Chondrocyte (in vitro differentiated cells): Measurements from ENCODE around the gene KISS1R. TPM values are rescaled to one million over a fixed set of nuclear protein-coding genes. Genes with fewer than 3 reads are reported as not detected.

Experiments
- DNase-seq: peaks from one replicate; pipeline ENCODE4 v3.0.0; 2021; ENCODE audit warnings: mixed read lengths, low spot score
- H3K27ac Mint-ChIP-seq: one replicate; pipeline ENCODE4 v1.8.0; 2021; ENCODE audit warnings: mild to moderate bottlenecking, moderate library complexity, mixed read lengths; ENCODE audit not compliant: unreplicated experiment
- H3K27me3 Mint-ChIP-seq: 2 replicates; pipeline ENCODE4 v1.8.0; 2021; ENCODE audit warnings: low read depth, mixed read lengths
- H3K36me3 Mint-ChIP-seq: 2 replicates; pipeline ENCODE4 v1.8.0; 2021; ENCODE audit warnings: low read depth, mixed read lengths
- H3K4me1 Mint-ChIP-seq: 2 replicates; pipeline ENCODE4 v1.8.0; 2021; ENCODE audit warnings: low read depth, mild to moderate bottlenecking, mixed read lengths
- H3K4me3 Mint-ChIP-seq: one replicate; pipeline ENCODE4 v1.8.0; 2021; ENCODE audit warnings: mild to moderate bottlenecking, moderate library complexity, mixed read lengths; ENCODE audit not compliant: unreplicated experiment
- H3K9me3 Mint-ChIP-seq: 2 replicates; pipeline ENCODE4 v1.8.0; 2021; ENCODE audit warnings: low read depth, mixed read lengths
- total RNA-seq: library from RNA; stranded (reverse); gene quantifications from 3 replicates; pipeline ENCODE4 v1.2.1, GENCODE V29; 2021
- TF ChIP-seq, protein P1 (sequence below): fragments of 200-600 bp; sonication (generic); IDR thresholded peaks from 2 replicates; pipeline ENCODE4 v1.5.0; 2021; ENCODE audit warnings: antibody characterized with exemption, mild to moderate bottlenecking, moderate library complexity

KISS1R gene
- total RNA-seq, 1 donor from 2014 or later: 0.17 TPM

DNA sequence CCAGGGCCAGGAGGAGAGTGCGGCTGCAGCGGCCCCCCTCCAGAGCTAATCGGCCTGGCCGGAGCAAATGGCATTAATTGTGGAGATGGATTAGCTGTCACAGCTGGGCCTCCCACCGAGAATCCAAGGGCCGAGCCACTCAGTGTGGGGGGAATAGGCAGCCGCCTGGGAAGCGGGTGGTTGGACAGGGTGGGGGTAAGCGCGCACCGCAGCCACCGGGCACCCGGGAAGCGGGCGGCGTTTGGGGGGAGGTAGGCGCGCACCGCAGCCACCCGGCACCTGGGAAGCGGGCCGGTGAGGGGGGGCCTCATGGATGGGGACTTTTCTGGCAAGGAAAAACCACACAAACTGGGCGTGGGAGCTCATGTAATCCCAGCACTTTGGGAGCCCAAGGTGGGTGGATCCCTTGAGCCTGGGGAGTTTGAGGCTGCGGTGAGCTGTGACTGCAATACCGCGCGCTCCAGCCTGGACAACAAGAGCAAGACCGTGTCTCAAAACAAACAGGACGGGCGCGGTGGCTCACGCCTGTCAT lies 13.8 kb upstream of the KISS1R start:
- Mint-ChIP-seq H3K27ac (no peak overlapping the region), H3K9me3 (no peaks in the 10 kb centered on the region), H3K4me3 (no peak overlapping the region), H3K27me3 (no peaks in the 10 kb centered on the region), H3K36me3 (no peaks in the 10 kb centered on the region), H3K4me1 (no peaks in the 10 kb centered on the region)
- peak; percentile 67 for DNase-seq
- TF ChIP-seq, protein P1, sequence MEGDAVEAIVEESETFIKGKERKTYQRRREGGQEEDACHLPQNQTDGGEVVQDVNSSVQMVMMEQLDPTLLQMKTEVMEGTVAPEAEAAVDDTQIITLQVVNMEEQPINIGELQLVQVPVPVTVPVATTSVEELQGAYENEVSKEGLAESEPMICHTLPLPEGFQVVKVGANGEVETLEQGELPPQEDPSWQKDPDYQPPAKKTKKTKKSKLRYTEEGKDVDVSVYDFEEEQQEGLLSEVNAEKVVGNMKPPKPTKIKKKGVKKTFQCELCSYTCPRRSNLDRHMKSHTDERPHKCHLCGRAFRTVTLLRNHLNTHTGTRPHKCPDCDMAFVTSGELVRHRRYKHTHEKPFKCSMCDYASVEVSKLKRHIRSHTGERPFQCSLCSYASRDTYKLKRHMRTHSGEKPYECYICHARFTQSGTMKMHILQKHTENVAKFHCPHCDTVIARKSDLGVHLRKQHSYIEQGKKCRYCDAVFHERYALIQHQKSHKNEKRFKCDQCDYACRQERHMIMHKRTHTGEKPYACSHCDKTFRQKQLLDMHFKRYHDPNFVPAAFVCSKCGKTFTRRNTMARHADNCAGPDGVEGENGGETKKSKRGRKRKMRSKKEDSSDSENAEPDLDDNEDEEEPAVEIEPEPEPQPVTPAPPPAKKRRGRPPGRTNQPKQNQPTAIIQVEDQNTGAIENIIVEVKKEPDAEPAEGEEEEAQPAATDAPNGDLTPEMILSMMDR: no peak

DNA sequence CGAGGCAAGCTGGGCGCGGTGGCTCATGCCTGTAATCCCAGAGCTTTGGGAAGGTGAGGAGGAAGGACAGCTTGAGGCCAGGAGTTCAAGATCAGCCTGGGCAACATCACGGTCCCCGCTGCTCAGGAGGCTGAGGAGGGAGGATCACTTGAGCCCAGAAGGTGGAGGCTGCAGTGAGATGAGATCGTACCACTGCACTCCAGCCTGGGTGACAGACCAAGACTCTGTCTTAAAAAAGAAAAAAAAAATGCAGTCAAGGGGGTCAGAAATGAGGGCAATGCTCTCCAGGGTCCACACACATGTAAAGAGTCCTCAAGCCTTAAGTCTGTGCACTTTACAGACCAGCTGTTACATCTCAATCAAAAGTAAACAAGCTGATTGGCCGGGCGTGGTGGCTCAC lies 12.6 kb upstream of the KISS1R start:
- TF ChIP-seq, protein P1: no peak
- H3K9me3 Mint-ChIP-seq: no peaks in the 10 kb centered on the region
- H3K4me1 Mint-ChIP-seq: peaks cover 7% of the 10 kb centered on the region
- H3K27ac Mint-ChIP-seq: no peak overlapping the region
- DNase-seq: no peak
- no peaks in the 10 kb centered on the region for H3K27me3 Mint-ChIP-seq
- H3K4me3 Mint-ChIP-seq: no peak overlapping the region
- no peaks in the 10 kb centered on the region for H3K36me3 Mint-ChIP-seq

DNA sequence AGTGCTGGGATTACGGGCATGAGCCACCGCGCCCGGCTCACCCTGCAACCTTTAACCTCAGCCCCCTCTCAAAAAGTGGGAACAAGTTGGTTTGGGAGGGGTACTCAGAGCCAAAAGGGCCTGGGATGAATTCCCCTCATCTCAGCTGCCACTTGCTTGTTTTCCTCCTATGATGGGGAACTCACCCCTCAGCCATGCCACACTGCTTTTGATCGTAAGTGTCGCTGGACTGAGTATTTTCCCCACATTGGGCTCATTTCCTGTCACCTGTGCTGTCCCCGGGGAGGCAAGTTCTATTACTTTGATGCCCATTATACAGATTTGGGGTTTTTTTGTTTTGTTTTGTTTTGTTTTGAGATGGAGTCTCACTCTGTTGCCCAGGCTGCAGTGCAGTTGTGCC lies 10.7 kb upstream of the KISS1R start:
- DNase-seq: no peak
- peaks cover 7% of the 10 kb centered on the region for H3K4me1 Mint-ChIP-seq
- H3K4me3 Mint-ChIP-seq: no peak overlapping the region
- H3K27me3 Mint-ChIP-seq: no peaks in the 10 kb centered on the region
- no peaks in the 10 kb centered on the region for H3K36me3 Mint-ChIP-seq
- TF ChIP-seq, protein P1: no peak
- no peaks in the 10 kb centered on the region for H3K9me3 Mint-ChIP-seq
- no peak overlapping the region for H3K27ac Mint-ChIP-seq

DNA sequence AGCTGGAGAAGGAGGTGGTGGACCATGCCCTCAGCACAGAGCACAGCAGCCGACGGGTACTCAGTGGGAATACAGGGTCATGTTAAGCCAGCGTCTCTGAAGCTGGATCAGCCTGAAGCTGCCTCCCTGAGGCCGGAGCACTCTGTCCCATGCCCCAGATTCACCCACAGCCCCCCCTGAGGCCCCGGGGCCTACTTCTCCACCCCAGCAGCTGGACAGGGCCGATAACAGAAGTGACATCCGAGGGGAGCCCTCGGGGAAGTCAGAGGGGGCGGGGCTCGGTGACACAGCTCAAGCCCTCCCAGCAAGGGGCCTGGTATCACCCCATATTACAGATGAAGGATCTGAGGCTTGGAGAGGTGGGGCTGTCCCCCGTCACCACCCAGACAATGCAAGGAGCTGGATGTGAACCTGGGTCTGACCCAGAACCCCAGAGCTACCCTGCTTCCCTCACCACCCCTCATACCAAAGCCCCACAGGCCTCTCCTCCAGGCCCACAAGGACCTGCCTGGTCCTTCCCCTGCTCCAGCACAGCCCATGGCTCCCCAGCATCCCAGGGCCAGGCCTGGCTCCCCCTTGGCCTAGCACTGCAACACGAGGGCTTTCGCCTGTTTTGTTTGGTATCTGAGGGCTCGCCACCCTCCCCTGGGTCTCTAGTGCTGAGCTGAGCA lies 9.8 kb upstream of the KISS1R start:
- Mint-ChIP-seq H3K9me3 (no peaks in the 10 kb centered on the region), H3K27ac (no peak overlapping the region), H3K4me3 (no peak overlapping the region), H3K4me1 (peaks cover 7% of the 10 kb centered on the region), H3K27me3 (no peaks in the 10 kb centered on the region), H3K36me3 (no peaks in the 10 kb centered on the region)
- DNase-seq: peak; percentile 59
- TF ChIP-seq, protein P1: no peak

GRCh38 chr19:911197-912033 lies 5.7 kb upstream of the KISS1R start:
- TF ChIP-seq, protein P1: no peak
- no peak overlapping the region for H3K27ac Mint-ChIP-seq
- no peaks in the 10 kb centered on the region for H3K27me3 Mint-ChIP-seq
- peaks cover 11% of the 10 kb centered on the region for H3K4me1 Mint-ChIP-seq
- no peaks in the 10 kb centered on the region for H3K9me3 Mint-ChIP-seq
- no peak for DNase-seq
- H3K36me3 Mint-ChIP-seq: no peaks in the 10 kb centered on the region
- peak overlapping the region; percentile 63 for H3K4me3 Mint-ChIP-seq
